ENCODE results near the gene MOV10L1. TPM values are rescaled to one million over a fixed set of nuclear protein-coding genes. Genes with fewer than 3 reads are reported as not detected.

MOV10L1 gene
- total RNA-seq, 1 donor from 2014 or later: 0.12 TPM

DNA sequence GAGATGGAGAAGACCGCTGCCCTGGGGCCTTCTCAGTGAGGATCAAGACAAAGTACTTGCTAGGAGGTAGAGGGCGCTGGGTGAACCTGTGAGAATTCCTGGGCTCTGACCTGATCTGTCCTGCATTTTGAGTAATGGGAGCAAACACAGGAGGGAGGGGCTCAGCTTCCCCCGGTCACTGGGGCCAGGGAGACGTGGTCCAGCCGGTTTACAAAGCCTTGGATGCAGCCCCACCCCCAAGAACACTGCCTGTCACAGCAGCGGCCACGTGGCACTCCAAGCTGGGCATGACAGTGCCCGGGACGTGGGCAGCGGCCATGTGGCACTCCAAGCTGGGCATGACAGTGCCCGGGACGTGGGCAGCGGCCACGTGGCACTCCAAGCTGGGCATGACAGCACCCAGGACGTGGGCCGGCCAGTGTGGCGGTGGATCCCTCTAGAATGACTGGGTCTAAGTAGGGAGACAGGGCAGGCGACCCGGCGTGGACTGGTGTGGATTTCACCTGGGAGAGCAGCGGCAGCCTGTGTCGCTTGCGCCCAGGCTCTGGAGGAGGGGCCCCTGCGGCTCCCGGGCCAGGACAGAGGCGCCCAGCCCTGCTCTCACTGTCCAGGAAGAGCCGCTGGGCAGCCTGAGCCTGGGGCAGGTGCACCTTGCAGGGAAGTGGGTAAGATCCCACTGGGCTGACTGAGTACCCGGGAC, 29.2 kb upstream of the MOV10L1 start:
- TF ChIP-seq CTCF (conservative IDR thresholded peaks at IDR 0.05; ENCODE audit: low read depth, low read length): no peak
- no peak overlapping the region for H3K4me3 ChIP-seq (ENCODE audit: low read depth, low read length)
- DNase-seq (ENCODE audit: low read depth): no peak

DNA sequence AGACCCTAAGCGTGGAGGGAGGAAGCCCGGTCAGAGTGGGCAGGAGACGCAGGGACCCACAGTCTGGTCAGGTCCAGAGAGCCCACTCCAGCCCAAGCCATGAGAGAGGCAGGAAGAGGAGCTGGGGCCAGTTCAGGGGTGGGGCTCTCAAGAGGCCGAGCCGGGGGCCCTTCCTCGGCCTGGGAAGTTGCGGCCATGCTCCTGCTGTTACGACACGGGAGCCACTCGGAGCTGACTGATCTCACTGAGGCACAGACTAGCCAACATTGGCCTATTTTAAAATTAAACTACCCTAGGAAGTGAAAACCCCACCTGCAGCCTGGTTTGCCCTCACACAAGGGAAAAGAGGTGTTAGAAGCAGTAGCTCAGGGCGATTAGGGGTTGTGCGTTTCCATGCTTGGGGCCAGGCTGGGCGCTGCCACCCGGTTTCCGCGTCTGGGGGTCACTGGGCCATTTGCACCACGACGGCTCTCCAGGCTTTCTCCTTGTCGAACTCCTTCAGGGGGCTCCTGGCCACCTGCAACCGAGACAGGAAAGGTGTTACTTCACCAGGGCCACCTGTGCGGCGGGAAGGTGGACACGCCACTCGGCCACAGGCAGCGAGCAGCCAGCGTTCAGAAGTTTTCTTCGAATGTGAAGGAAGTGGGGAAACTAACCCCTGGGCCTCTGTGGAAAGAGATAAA, 28.5 kb upstream of the MOV10L1 start:
- H3K4me3 ChIP-seq (ENCODE audit: low read depth, low read length): no peak overlapping the region
- no peak for TF ChIP-seq CTCF (conservative IDR thresholded peaks at IDR 0.05; ENCODE audit: low read depth, low read length)
- no peak for DNase-seq (ENCODE audit: low read depth)

- H3K4me3 ChIP-seq (ENCODE audit: low read depth, low read length): no peak overlapping the region
- DNase-seq (ENCODE audit: low read depth): no peak
- no peak for TF ChIP-seq CTCF (conservative IDR thresholded peaks at IDR 0.05; ENCODE audit: low read depth, low read length)
Observed at GRCh38 chr22:50061824-50062355, 27.9 kb upstream of the MOV10L1 start.

DNA sequence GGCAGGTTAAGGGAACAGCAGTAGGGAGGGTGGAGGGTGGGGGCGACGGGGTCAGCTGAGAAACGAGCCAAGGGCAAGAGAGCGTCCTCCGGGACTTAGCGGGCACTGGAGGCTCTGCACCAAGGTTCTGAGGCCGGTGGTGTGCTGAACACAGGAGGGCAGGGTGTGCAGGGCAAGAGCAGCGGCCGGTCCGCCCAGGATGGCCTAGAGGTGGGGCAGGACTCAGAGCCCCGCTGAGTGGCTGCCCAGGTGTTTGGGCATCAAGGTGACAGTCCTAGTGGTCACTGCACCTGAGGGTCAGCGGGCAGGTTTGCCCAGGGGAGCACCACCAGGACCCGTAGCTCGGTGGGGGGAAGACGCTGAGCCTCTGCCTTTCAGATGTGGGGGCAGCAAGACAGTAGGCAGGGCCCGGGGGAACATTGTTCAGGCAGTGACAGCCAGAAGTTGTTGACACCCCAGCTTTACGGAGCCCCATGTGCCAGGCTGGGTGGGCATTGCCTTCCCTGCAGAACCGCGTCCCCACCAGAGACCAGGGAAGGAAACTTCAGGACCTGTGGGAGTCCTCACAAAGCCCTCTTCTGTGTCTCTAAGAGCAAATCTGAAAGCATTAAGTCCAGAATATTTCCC, 27.2 kb upstream of the MOV10L1 start:
- H3K4me3 ChIP-seq (ENCODE audit: low read depth, low read length): no peak overlapping the region
- DNase-seq (ENCODE audit: low read depth): no peak

GRCh38 chr22:50063589-50064393, 26.0 kb upstream of the MOV10L1 start:
- no peak for TF ChIP-seq CTCF (conservative IDR thresholded peaks at IDR 0.05; ENCODE audit: low read depth, low read length)
- H3K4me3 ChIP-seq (ENCODE audit: low read depth, low read length): no peak overlapping the region
- no peak for DNase-seq (ENCODE audit: low read depth)

More for the DNA sequence above, 27.2 kb upstream of the MOV10L1 start:
- TF ChIP-seq CTCF (conservative IDR thresholded peaks at IDR 0.05; ENCODE audit: low read depth, low read length): no peak

- DNase-seq (ENCODE audit: low read depth): no peak
- TF ChIP-seq CTCF (conservative IDR thresholded peaks at IDR 0.05; ENCODE audit: low read depth, low read length): no peak
- H3K4me3 ChIP-seq (ENCODE audit: low read depth, low read length): no peak overlapping the region
Observed at GRCh38 chr22:50064453-50064852, 25.4 kb upstream of the MOV10L1 start.

All from epithelial cell of proximal tubule (primary cell).